ENCODE data around the gene UPF2. TPM values are rescaled to one million over a fixed set of nuclear protein-coding genes. Genes with fewer than 3 reads are reported as not detected.

UPF2 gene, protein sequence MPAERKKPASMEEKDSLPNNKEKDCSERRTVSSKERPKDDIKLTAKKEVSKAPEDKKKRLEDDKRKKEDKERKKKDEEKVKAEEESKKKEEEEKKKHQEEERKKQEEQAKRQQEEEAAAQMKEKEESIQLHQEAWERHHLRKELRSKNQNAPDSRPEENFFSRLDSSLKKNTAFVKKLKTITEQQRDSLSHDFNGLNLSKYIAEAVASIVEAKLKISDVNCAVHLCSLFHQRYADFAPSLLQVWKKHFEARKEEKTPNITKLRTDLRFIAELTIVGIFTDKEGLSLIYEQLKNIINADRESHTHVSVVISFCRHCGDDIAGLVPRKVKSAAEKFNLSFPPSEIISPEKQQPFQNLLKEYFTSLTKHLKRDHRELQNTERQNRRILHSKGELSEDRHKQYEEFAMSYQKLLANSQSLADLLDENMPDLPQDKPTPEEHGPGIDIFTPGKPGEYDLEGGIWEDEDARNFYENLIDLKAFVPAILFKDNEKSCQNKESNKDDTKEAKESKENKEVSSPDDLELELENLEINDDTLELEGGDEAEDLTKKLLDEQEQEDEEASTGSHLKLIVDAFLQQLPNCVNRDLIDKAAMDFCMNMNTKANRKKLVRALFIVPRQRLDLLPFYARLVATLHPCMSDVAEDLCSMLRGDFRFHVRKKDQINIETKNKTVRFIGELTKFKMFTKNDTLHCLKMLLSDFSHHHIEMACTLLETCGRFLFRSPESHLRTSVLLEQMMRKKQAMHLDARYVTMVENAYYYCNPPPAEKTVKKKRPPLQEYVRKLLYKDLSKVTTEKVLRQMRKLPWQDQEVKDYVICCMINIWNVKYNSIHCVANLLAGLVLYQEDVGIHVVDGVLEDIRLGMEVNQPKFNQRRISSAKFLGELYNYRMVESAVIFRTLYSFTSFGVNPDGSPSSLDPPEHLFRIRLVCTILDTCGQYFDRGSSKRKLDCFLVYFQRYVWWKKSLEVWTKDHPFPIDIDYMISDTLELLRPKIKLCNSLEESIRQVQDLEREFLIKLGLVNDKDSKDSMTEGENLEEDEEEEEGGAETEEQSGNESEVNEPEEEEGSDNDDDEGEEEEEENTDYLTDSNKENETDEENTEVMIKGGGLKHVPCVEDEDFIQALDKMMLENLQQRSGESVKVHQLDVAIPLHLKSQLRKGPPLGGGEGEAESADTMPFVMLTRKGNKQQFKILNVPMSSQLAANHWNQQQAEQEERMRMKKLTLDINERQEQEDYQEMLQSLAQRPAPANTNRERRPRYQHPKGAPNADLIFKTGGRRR
- 16.1 and 26.0 TPM in 2 replicates for total RNA-seq

DNA sequence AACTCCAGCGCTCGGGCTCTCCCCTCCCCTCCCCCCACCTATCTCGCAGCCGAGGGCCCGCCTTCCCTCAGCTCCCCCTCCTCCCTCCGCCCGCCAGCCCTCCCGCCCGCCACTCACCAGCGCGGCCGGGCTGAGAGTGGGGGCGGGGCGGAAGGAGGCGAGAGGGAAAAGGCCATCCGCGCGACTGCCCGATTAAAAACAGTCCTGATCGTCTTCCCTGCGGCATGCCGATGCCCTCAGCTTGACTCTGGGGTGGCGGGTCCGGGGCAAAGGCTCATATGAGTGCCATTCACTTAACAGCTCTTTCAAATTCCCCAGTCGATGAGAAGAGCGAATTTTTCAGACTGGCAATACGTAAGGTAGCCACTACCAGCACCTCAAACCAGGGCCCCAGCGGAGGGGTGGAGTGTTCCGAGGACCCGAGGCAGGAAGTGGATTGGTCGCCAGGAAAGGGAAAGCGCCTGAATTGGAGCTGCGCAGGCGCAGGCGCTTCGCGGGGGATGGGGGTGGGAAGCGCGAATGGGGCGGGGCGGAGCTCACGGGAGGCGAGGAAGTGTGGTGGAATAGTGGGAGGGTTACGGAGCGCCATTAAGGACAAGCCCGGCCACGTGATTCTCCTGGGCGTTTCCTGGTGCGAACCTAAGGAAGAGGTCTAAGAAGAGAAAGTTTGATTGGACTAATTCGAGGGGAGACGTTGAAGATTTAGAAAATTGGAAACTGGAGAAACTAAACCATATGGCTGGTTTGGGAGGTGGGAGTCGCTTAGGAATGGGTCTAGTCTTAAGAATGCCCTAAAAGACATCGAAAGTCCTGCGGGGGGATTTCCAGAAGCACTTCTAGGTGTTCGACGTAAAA, at the start of gene UPF2:
TSS of gene UPF2 (minus strand) at position 13 of the 855 bp plus-strand sequence. CDS start 7,386 bp downstream, outside the sequence.
- peak within 1 kb of the TSS; percentile 99 for H3K4me3 ChIP-seq (ENCODE audit: low read depth, low read length)
- no peaks in the 10 kb centered on the region for H3K27me3 ChIP-seq (ENCODE audit: control insufficient read depth, insufficient read depth, low read length)
- DNase-seq (ENCODE audit: low read depth) = peak; percentile 94
- H3K36me3 ChIP-seq (ENCODE audit: control insufficient read depth, insufficient read depth, low read length) = no peaks in the 10 kb centered on the region
- peak; percentile 13 for FAIRE-seq
- TF ChIP-seq, protein P1, sequence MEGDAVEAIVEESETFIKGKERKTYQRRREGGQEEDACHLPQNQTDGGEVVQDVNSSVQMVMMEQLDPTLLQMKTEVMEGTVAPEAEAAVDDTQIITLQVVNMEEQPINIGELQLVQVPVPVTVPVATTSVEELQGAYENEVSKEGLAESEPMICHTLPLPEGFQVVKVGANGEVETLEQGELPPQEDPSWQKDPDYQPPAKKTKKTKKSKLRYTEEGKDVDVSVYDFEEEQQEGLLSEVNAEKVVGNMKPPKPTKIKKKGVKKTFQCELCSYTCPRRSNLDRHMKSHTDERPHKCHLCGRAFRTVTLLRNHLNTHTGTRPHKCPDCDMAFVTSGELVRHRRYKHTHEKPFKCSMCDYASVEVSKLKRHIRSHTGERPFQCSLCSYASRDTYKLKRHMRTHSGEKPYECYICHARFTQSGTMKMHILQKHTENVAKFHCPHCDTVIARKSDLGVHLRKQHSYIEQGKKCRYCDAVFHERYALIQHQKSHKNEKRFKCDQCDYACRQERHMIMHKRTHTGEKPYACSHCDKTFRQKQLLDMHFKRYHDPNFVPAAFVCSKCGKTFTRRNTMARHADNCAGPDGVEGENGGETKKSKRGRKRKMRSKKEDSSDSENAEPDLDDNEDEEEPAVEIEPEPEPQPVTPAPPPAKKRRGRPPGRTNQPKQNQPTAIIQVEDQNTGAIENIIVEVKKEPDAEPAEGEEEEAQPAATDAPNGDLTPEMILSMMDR (IDR thresholded peaks at IDR 0.05; ENCODE audit: insufficient read depth, low read length, severe bottlenecking) = no peak

DNA sequence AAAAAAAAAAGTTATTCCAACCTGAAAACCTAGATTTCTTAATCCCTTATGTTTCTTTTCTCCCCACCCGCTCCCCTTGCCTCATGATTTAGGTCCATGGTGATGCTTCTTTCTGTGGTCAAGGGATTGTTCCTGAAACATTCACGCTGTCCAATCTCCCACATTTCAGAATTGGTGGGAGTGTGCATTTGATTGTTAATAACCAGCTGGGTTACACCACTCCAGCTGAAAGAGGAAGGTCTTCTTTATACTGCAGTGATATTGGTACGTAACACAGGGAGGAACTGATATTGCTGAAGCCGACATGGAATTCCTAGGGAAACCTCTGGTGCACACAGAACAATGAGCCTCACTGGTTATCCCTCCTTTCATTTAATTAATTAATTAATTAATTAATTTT, 48.8 kb upstream of the UPF2 start:
- H3K27me3 ChIP-seq (ENCODE audit: control insufficient read depth, insufficient read depth, low read length) = no peaks in the 10 kb centered on the region
- FAIRE-seq (no peak), DNase-seq (ENCODE audit: low read depth) (no peak)
- peaks cover 2% of the 10 kb centered on the region for H3K36me3 ChIP-seq (ENCODE audit: control insufficient read depth, insufficient read depth, low read length)
- TF ChIP-seq, protein P1 (IDR thresholded peaks at IDR 0.05; ENCODE audit: insufficient read depth, low read length, severe bottlenecking) = no peak
- H3K4me3 ChIP-seq (ENCODE audit: low read depth, low read length) = no peak overlapping the region

DNA sequence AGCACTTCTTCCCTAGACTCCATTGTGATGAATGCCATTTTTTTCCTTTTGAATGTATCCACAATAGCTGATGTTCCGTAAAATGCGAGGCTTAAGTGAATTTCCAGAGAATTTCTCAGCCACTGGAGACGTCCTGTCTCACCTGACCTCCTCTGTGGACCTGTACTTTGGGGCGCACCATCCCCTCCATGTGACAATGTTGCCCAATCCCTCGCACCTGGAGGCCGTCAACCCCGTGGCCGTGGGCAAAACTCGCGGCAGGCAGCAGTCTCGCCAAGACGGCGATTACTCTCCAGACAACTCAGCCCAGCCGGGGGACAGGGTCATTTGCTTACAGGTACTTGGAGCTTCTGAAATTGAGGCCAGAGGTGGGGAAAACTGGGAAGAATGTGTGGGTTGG, 46.3 kb upstream of the UPF2 start:
- H3K36me3 ChIP-seq (ENCODE audit: control insufficient read depth, insufficient read depth, low read length) = peaks cover 2% of the 10 kb centered on the region
- FAIRE-seq = no peak

DNA sequence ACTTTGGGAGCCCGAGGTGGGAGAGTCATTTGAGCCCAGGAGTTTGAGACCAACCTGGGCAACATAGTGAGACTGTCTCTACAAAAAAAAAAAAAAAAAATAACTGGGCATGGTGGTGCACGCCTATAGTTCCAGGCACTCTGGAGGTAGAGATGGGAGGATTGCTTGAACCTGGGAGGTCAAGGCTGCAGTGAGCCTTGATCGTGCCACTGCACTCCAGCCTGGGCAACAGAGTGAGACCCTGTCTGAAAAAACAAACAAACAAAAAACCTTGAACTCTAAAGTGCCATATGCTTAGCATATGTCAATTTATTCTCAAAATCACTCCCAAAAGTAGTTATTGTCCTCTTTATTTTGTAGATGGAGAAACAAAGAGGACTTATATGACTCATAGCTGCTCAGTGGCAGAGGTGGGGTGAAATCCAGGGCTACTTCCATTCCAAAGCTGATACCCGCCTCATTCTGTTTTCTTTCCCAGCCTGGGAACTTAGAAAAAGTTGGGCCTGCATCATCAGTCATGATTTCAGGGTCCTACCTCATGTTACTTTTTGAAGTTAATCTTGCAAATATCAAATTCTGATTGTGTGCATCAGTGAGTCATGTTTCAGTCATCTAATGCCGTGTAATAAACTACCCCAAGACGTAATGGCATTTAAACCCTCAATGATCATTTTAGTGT, 39.4 kb upstream of the UPF2 start:
- H3K4me3 ChIP-seq (ENCODE audit: low read depth, low read length) = no peak overlapping the region
- no peaks in the 10 kb centered on the region for H3K36me3 ChIP-seq (ENCODE audit: control insufficient read depth, insufficient read depth, low read length)
- TF ChIP-seq, protein P1 (IDR thresholded peaks at IDR 0.05; ENCODE audit: insufficient read depth, low read length, severe bottlenecking) = no peak
- no peaks in the 10 kb centered on the region for H3K27me3 ChIP-seq (ENCODE audit: control insufficient read depth, insufficient read depth, low read length)
- FAIRE-seq (no peak), DNase-seq (ENCODE audit: low read depth) (peak; percentile 55)

More for the DNA sequence above, 46.3 kb upstream of the UPF2 start:
- TF ChIP-seq, protein P1 (IDR thresholded peaks at IDR 0.05; ENCODE audit: insufficient read depth, low read length, severe bottlenecking) = no peak
- no peak overlapping the region for H3K4me3 ChIP-seq (ENCODE audit: low read depth, low read length)
- no peaks in the 10 kb centered on the region for H3K27me3 ChIP-seq (ENCODE audit: control insufficient read depth, insufficient read depth, low read length)
- no peak for DNase-seq (ENCODE audit: low read depth)
